Subcutaneous abdominal adipose tissue (tissue), 5 donors: ENCODE data around the gene IFNLR1.

Source experiments
- H3K27ac ChIP-seq: one replicate; pipeline ENCODE4 v1.7.0; 2013; ENCODE audit warnings: low read depth, mild to moderate bottlenecking, inconsistent platforms, low read length, moderate library complexity
- H3K27me3 ChIP-seq, 5 donors: one replicate each; pipeline ENCODE4 v1.7.0; 2013; ENCODE audit warnings: low read length in 5 of 5, inconsistent platforms in 1 of 5; ENCODE audit not compliant: control insufficient read depth in 5 of 5, insufficient read depth in 4 of 5
- H3K36me3 ChIP-seq, 5 donors: one replicate each; pipeline ENCODE4 v1.7.0; 2013; ENCODE audit warnings: low read length in 5 of 5; ENCODE audit not compliant: control insufficient read depth in 5 of 5, insufficient read depth in 5 of 5
- H3K4me1 ChIP-seq, 5 donors: one replicate each; pipeline ENCODE4 v1.7.0; 2013; ENCODE audit warnings: low read length in 5 of 5, mild to moderate bottlenecking in 3 of 5, moderate library complexity in 1 of 5; ENCODE audit not compliant: control insufficient read depth in 5 of 5, insufficient read depth in 5 of 5
- H3K4me3 ChIP-seq, 5 donors: one replicate each; pipeline ENCODE4 v1.7.0; 2013; ENCODE audit warnings: low read length in 5 of 5, low read depth in 1 of 5
- H3K9ac ChIP-seq, 5 donors: one replicate each; pipeline ENCODE4 v1.7.0; 2013; ENCODE audit warnings: low read length in 5 of 5, mild to moderate bottlenecking in 4 of 5, moderate library complexity in 3 of 5
- H3K9me3 ChIP-seq, 5 donors: one replicate each; pipeline ENCODE4 v1.7.0; 2013; ENCODE audit warnings: low read length in 5 of 5; ENCODE audit not compliant: control insufficient read depth in 5 of 5
- donor health status: healthy.
- donor health status: healthy.
- donor health status: healthy.
- donor health status: healthy.
- donor health status: healthy.

Gene IFNLR1

GRCh38 chr1:24155011-24155782, 31.9 kb downstream of the IFNLR1 start:
- no peak overlapping the region for H3K27ac ChIP-seq
- no peaks in the 10 kb centered on the region for H3K36me3 ChIP-seq
- H3K9me3 ChIP-seq, result no peaks in the 10 kb centered on the region
- no peak overlapping the region for H3K4me3 ChIP-seq
- peaks cover 5 to 33% (median 24%) of the 10 kb centered on the region in 5 donors for H3K27me3 ChIP-seq
- no peak overlapping the region for H3K9ac ChIP-seq
- H3K4me1 ChIP-seq, result peaks cover 0 to 7% (median 6%) of the 10 kb centered on the region in 5 donors

GRCh38 chr1:24154215-24154614, 32.9 kb downstream of the IFNLR1 start:
- Histone ChIP-seq H3K27ac (no peak overlapping the region), H3K9ac (no peak overlapping the region), H3K27me3 (peaks cover 5 to 41% (median 34%) of the 10 kb centered on the region in 5 donors), H3K36me3 (no peaks in the 10 kb centered on the region), H3K4me1 (peaks cover 0 to 10% (median 9%) of the 10 kb centered on the region in 5 donors), H3K4me3 (no peak overlapping the region), H3K9me3 (no peaks in the 10 kb centered on the region)

GRCh38 chr1:24152631-24153494, 34.2 kb downstream of the IFNLR1 start:
- no peak overlapping the region for H3K9ac ChIP-seq
- peaks cover 0 to 10% (median 9%) of the 10 kb centered on the region in 5 donors for H3K4me1 ChIP-seq
- H3K36me3 ChIP-seq, result no peaks in the 10 kb centered on the region
- H3K4me3 ChIP-seq, result no peak overlapping the region
- H3K9me3 ChIP-seq, result no peaks in the 10 kb centered on the region
- no peak overlapping the region for H3K27ac ChIP-seq
- H3K27me3 ChIP-seq, result peaks cover 5 to 41% (median 36%) of the 10 kb centered on the region in 5 donors

- peaks cover 5 to 37% (median 35%) of the 10 kb centered on the region in 5 donors for H3K27me3 ChIP-seq
- no peaks in the 10 kb centered on the region for H3K9me3 ChIP-seq
- peaks cover 0 to 10% (median 9%) of the 10 kb centered on the region in 5 donors for H3K4me1 ChIP-seq
- H3K9ac ChIP-seq, result no peak overlapping the region
- H3K36me3 ChIP-seq, result no peaks in the 10 kb centered on the region
- H3K4me3 ChIP-seq, result no peak overlapping the region
- H3K27ac ChIP-seq, result no peak overlapping the region
These were observed 35.9 kb downstream of the IFNLR1 start for GRCh38 chr1:24151175-24151533.

- Histone ChIP-seq H3K27me3 (peaks cover 0 to 37% (median 29%) of the 10 kb centered on the region in 5 donors), H3K4me1 (peaks cover 0 to 10% (median 9%) of the 10 kb centered on the region in 5 donors), H3K4me3 (peak overlapping the region in 4 of 5 donors; percentile 21 to 50 (median 42)), H3K27ac (no peak overlapping the region), H3K36me3 (no peaks in the 10 kb centered on the region), H3K9me3 (no peaks in the 10 kb centered on the region), H3K9ac (no peak overlapping the region)
These were observed 36.6 kb downstream of the IFNLR1 start for GRCh38 chr1:24150234-24151174.

- Histone ChIP-seq H3K9ac (no peak overlapping the region), H3K4me3 (peak overlapping the region in 2 of 5 donors; percentile 21 to 40), H3K36me3 (no peaks in the 10 kb centered on the region), H3K27me3 (peaks cover 0 to 37% (median 28%) of the 10 kb centered on the region in 5 donors), H3K4me1 (peaks cover 0 to 10% (median 9%) of the 10 kb centered on the region in 5 donors), H3K9me3 (no peaks in the 10 kb centered on the region), H3K27ac (no peak overlapping the region)
These were observed 37.2 kb downstream of the IFNLR1 start for GRCh38 chr1:24149866-24150233.

- no peaks in the 10 kb centered on the region for H3K36me3 ChIP-seq
- H3K27me3 ChIP-seq, result peaks cover 0 to 41% (median 25%) of the 10 kb centered on the region in 5 donors
- H3K9ac ChIP-seq, result no peak overlapping the region
- H3K4me1 ChIP-seq, result peaks cover under 1 to 13% (median 11%) of the 10 kb centered on the region in 5 donors
- no peak overlapping the region for H3K4me3 ChIP-seq
- no peaks in the 10 kb centered on the region for H3K9me3 ChIP-seq
- no peak overlapping the region for H3K27ac ChIP-seq
These were observed 39.3 kb downstream of the IFNLR1 start for GRCh38 chr1:24147816-24148215.

GRCh38 chr1:24147194-24147593, 39.9 kb downstream of the IFNLR1 start:
- peaks cover 0 to 37% (median 24%) of the 10 kb centered on the region in 5 donors for H3K27me3 ChIP-seq
- H3K4me3 ChIP-seq, result no peak overlapping the region

More at GRCh38 chr1:24147194-24147593, 39.9 kb downstream of the IFNLR1 start:
- Histone ChIP-seq H3K9ac (no peak overlapping the region), H3K27ac (no peak overlapping the region), H3K4me1 (peaks cover 3 to 19% (median 15%) of the 10 kb centered on the region in 5 donors), H3K36me3 (no peaks in the 10 kb centered on the region), H3K9me3 (no peaks in the 10 kb centered on the region)
